Measurements from ENCODE around the gene MAP2K5.

The MAP2K5 gene

DNA sequence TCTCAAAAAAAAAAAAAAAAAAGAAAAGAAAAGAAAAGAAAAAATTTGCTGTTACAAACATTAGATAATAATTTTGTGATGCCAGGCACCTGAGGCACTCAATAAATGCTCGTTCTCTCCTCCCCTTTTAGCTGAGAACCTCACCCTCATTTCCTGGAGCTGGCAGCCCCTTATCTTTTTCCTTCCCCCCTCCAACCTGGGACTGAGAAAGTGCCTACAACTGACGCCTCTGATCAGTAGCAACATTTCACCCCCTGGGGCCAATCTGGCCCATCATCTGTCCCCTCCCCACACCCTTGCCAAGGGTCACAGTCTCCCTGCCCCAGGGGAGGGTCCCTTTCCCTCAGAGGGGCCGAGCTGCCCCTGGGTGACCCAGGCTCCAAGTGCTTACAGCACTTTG, 309.9 kb downstream of the MAP2K5 start:
- H3K4me3 ChIP-seq (replicated peaks; ENCODE audit: low read depth, low read length): no peak overlapping the region
- TF ChIP-seq, protein P1, sequence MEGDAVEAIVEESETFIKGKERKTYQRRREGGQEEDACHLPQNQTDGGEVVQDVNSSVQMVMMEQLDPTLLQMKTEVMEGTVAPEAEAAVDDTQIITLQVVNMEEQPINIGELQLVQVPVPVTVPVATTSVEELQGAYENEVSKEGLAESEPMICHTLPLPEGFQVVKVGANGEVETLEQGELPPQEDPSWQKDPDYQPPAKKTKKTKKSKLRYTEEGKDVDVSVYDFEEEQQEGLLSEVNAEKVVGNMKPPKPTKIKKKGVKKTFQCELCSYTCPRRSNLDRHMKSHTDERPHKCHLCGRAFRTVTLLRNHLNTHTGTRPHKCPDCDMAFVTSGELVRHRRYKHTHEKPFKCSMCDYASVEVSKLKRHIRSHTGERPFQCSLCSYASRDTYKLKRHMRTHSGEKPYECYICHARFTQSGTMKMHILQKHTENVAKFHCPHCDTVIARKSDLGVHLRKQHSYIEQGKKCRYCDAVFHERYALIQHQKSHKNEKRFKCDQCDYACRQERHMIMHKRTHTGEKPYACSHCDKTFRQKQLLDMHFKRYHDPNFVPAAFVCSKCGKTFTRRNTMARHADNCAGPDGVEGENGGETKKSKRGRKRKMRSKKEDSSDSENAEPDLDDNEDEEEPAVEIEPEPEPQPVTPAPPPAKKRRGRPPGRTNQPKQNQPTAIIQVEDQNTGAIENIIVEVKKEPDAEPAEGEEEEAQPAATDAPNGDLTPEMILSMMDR (IDR thresholded peaks at IDR 0.05; ENCODE audit: low read length, missing control alignments): no peak
- DNase-seq (ENCODE audit: low read depth): no peak

DNA sequence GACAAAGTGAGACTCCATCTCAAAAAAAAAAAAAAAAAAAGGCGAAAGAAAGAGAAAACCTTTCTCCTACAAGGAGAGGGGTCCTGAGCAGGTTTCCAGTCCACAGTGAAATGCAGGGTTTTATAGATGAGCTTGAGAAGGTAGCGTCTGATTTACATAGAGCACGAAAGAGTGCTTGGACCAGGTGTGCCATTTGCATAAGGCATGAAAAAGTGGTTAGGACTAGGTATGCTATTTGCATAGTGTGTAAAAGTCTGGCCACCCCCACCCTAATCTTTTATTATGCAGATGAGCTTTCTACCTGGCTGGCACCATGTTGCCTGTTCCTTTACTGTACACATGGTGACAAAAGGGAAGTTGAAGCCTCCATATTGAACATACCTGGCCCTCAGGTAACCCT, 311.0 kb downstream of the MAP2K5 start:
- no peak for DNase-seq (ENCODE audit: low read depth)
- TF ChIP-seq, protein P1 (IDR thresholded peaks at IDR 0.05; ENCODE audit: low read length, missing control alignments): no peak

DNA sequence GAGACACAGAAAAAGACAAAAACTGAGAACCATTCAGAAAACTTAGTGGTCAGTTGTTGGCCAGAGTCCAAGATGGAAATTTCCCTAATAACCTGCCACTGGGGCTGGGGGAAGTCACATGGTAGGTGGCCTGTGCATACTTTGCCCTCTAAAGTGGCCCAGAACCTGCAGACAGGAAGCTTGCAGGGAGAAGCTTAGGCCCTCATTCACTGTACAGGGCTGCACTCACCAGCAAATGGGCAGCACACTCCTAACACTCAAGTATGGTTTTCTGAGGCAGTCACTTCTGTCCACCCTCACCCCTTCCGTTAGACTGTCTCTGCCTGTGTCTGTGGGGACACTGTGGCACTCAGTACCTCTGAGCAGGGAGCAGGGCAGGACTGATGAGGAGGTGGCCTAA, 311.9 kb downstream of the MAP2K5 start:
- H3K4me3 ChIP-seq (replicated peaks; ENCODE audit: low read depth, low read length): no peak overlapping the region
- TF ChIP-seq, protein P1 (IDR thresholded peaks at IDR 0.05; ENCODE audit: low read length, missing control alignments): no peak
- DNase-seq (ENCODE audit: low read depth): no peak

More for the DNA sequence above, 311.0 kb downstream of the MAP2K5 start:
- no peak overlapping the region for H3K4me3 ChIP-seq (replicated peaks; ENCODE audit: low read depth, low read length)

- DNase-seq (ENCODE audit: low read depth): no peak
- TF ChIP-seq, protein P1 (IDR thresholded peaks at IDR 0.05; ENCODE audit: low read length, missing control alignments): no peak
- H3K4me3 ChIP-seq (replicated peaks; ENCODE audit: low read depth, low read length): no peak overlapping the region
Measured at GRCh38 chr15:67855842-67856241, 313.3 kb downstream of the MAP2K5 start.
